CD8-positive, alpha-beta memory T cell (primary cell): ENCODE data around the gene MUC5B. TPM values are rescaled to one million over a fixed set of nuclear protein-coding genes. Genes with fewer than 3 reads are reported as not detected.

Source experiments
- CTCF ChIA-PET: fragments of 350-600 bp; sonication (Branson Sonifier 250); formaldehyde crosslinking; loops from one replicate; lab custom pipeline; 2021; ENCODE audit warnings: antibody characterized with exemption; lab: Charles Lee
- POLR2A ChIA-PET: fragments of 350-600 bp; sonication (Branson Sonifier 250); formaldehyde crosslinking; loops from one replicate; lab custom pipeline; 2021; ENCODE audit warnings: antibody characterized with exemption; lab: Charles Lee
- DNase-seq, 5 donors: peaks; one replicate each; pipeline versions ENCODE4 v3.0.0 to v3.0.0-alpha.2; 2020 to 2022; ENCODE audit warnings: mixed read lengths in 1 of 5
- H3K27ac ChIP-seq: one replicate; pipeline ENCODE4 v1.7.0; 2013; ENCODE audit warnings: low read depth, mild to moderate bottlenecking, low read length, moderate library complexity
- H3K27me3 ChIP-seq: 2 replicates; pipeline ENCODE4 v1.7.0; 2013; ENCODE audit warnings: low read length, mild to moderate bottlenecking; ENCODE audit not compliant: insufficient read depth, poor library complexity, severe bottlenecking
- H3K36me3 ChIP-seq: 2 replicates; pipeline ENCODE4 v1.7.0; 2013; ENCODE audit warnings: mild to moderate bottlenecking, low read length, moderate library complexity; ENCODE audit not compliant: insufficient read depth
- H3K4me1 ChIP-seq: 2 replicates; pipeline ENCODE4 v1.7.0; 2013; ENCODE audit warnings: mild to moderate bottlenecking, low read length, moderate library complexity; ENCODE audit not compliant: insufficient read depth
- H3K4me3 ChIP-seq: 2 replicates; pipeline ENCODE4 v1.7.0; 2013; ENCODE audit warnings: mild to moderate bottlenecking, low read length
- H3K9me3 ChIP-seq: 2 replicates; pipeline ENCODE4 v1.7.0; 2013; ENCODE audit warnings: mild to moderate bottlenecking, low read length
- H3K27ac Mint-ChIP-seq, 8 donors: one replicate each; pipeline ENCODE4 v1.8.0; 2020 to 2021; ENCODE audit warnings: mixed read lengths in 8 of 8, mild to moderate bottlenecking in 6 of 8, inconsistent platforms in 3 of 8, moderate library complexity in 3 of 8
- H3K27me3 Mint-ChIP-seq, 2 donors: one replicate each; pipeline ENCODE4 v1.8.0; 2020 to 2021; ENCODE audit warnings: mixed read lengths in 2 of 2, mild to moderate bottlenecking in 1 of 2, moderate library complexity in 1 of 2
- H3K36me3 Mint-ChIP-seq, 3 donors: one replicate each; pipeline ENCODE4 v1.8.0; 2020 to 2021; ENCODE audit warnings: mixed read lengths in 3 of 3, inconsistent platforms in 1 of 3, mild to moderate bottlenecking in 1 of 3
- H3K4me1 Mint-ChIP-seq, 3 donors: one replicate each; pipeline ENCODE4 v1.8.0; 2020 to 2021; ENCODE audit warnings: mixed read lengths in 3 of 3, inconsistent platforms in 1 of 3, mild to moderate bottlenecking in 1 of 3
- H3K4me3 Mint-ChIP-seq, 7 donors: one replicate each; pipeline ENCODE4 v1.8.0; 2020 to 2021; ENCODE audit warnings: mixed read lengths in 7 of 7, mild to moderate bottlenecking in 6 of 7, moderate library complexity in 4 of 7, inconsistent platforms in 2 of 7
- H3K9me3 Mint-ChIP-seq, 5 donors: one replicate each; pipeline ENCODE4 v1.8.0; 2020 to 2022; ENCODE audit warnings: mixed read lengths in 5 of 5, mild to moderate bottlenecking in 3 of 5, moderate library complexity in 2 of 5, inconsistent platforms in 1 of 5
- polyA plus RNA-seq: library from polyadenylated mRNA; unstranded; fragments of 300-500 nt; fragmentation: Illumina TruSeq; gene quantifications from one replicate; pipeline ENCODE4 v1.2.3, GENCODE V29; 2021
- total RNA-seq, 2 experiments: library from RNA; stranded (reverse); gene quantifications; one replicate each; pipeline ENCODE4 v1.2.3, GENCODE V29; 2021

Gene MUC5B
- total and polyA plus RNA-seq, 3 experiments from 2014 or later, result not detected

DNA sequence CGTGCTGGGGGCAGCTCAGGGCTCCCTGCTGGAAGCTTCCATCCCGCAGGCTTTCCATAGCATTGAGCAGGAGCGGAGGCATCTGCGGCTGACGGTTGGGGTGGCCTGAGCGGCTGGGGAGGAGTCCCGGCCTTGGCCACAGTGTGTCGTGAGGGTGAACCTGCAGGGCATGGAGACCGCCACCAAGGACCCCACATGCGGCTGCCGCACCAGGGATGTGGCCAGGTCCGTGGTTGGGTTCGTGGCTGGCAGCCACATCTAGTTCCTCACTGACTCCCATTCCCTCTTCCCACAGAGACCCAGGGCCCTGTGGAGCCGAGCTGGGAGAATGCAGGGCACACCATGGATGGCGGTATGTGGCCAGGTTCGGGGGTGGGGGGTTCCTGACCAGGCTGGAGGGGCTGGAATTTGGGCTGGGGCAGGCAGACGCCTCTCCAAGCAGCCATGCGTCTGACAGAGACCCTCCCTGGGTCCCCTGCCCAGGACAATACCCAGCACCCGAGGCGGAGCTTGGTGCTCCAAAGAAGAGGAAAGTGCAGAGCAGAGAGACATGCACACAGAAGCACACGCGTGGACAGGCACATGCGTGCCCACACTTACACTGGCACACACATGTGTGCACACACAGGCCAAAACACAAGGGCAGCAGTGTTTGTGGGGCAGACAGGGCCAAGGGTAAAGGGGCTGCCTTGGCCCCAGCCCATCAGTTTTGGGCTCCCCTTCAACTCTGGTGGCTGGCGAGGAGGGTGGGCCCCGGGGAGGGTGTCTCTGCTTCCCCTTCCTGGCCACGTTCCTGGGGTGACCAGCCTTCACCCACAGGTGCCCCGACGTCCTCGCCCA, 2.7 kb downstream of the MUC5B start:
- peak in 1 of 5 donors; percentile 43 for DNase-seq
- peak overlapping the region in 1 of 8 donors; percentile 33 for H3K27ac Mint-ChIP-seq
- Histone ChIP-seq H3K36me3 (no peaks in the 10 kb centered on the region), H3K27ac (no peak overlapping the region), H3K4me1 (no peaks in the 10 kb centered on the region), H3K4me3 (no peak overlapping the region), H3K27me3 (no peaks in the 10 kb centered on the region), H3K9me3 (no peaks in the 10 kb centered on the region)
- H3K36me3 Mint-ChIP-seq, result no peaks in the 10 kb centered on the region
- ChIA-PET CTCF (no interaction called here), POLR2A (no interaction called here)
- no peaks in the 10 kb centered on the region for H3K9me3 Mint-ChIP-seq
- H3K27me3 Mint-ChIP-seq, result peaks cover 0 to 7% of the 10 kb centered on the region in 2 donors
- no peak overlapping the region for H3K4me3 Mint-ChIP-seq
- no peaks in the 10 kb centered on the region for H3K4me1 Mint-ChIP-seq

DNA sequence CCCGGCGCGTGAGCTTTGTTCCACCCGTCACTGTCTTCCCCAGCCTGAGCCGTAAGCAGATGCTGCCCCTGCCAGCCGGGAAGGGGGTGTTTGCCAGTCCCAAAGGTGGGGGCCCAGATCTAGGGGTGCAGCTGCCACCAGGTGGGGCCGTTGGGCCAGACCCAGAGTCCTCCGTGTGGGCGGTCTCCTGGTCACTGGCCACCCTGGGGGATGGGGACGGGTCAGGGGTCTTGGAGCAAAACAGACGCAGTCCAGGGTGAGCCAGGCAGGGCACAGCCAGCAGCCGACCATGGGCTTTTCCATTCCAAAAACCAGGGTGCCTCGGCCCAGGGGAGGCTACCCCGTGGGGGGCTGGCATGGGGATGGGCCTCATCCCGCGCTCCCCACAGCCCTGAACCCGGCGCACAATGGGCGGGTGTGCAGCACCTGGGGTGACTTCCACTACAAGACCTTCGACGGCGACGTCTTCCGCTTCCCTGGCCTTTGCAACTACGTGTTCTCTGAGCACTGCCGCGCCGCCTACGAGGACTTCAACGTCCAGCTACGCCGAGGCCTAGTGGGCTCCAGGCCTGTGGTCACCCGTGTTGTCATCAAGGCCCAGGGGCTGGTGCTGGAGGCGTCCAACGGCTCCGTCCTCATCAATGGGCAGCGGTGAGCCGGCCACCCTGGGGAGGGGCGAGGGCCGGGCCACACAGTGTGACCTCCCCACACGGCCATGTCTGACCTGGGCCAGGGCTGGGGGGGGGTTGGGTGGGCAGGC, 3.5 kb downstream of the MUC5B start:
- CTCF ChIA-PET, result no interaction called here
- Mint-ChIP-seq H3K36me3 (no peaks in the 10 kb centered on the region), H3K4me3 (no peak overlapping the region), H3K27ac (no peak overlapping the region), H3K9me3 (no peaks in the 10 kb centered on the region), H3K4me1 (no peaks in the 10 kb centered on the region), H3K27me3 (peaks cover 0 to 4% of the 10 kb centered on the region in 2 donors)
- no peak overlapping the region for H3K27ac ChIP-seq
- H3K9me3 ChIP-seq, result no peaks in the 10 kb centered on the region
- POLR2A ChIA-PET, result no interaction called here
- no peaks in the 10 kb centered on the region for H3K4me1 ChIP-seq
- no peaks in the 10 kb centered on the region for H3K36me3 ChIP-seq
- H3K4me3 ChIP-seq, result no peak overlapping the region
- H3K27me3 ChIP-seq, result no peaks in the 10 kb centered on the region
- peak in 1 of 5 donors; percentile 46 for DNase-seq

DNA sequence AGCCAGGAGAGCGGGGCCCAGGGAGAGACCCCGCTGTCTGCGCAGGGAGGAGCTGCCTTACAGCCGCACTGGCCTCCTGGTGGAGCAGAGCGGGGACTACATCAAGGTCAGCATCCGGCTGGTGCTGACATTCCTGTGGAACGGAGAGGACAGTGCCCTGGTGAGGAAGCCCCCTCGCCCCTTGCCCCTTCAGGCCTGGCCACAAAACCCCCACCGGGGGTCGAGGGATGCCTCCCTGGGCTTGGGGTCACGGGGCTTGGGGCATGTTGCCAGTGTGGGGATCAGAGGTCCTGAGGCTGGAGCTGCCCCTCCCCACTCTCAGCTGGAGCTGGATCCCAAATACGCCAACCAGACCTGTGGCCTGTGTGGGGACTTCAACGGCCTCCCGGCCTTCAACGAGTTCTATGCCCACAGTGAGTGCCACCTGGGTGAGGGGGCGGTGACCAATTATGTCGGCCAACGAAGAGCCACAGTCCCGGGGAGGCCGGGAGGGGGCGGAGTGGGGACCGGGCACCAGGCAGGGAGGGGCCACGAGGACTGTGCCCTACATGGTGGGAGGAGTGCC, 4.2 kb downstream of the MUC5B start:
- no peaks in the 10 kb centered on the region for H3K4me1 Mint-ChIP-seq
- Histone ChIP-seq H3K9me3 (no peaks in the 10 kb centered on the region), H3K4me1 (no peaks in the 10 kb centered on the region), H3K27ac (no peak overlapping the region), H3K4me3 (no peak overlapping the region), H3K27me3 (no peaks in the 10 kb centered on the region), H3K36me3 (no peaks in the 10 kb centered on the region)
- ChIA-PET CTCF (no interaction called here), POLR2A (no interaction called here)
- no peak overlapping the region for H3K4me3 Mint-ChIP-seq
- peak in 1 of 5 donors; percentile 42 for DNase-seq
- peak overlapping the region in 1 of 8 donors; percentile 26 for H3K27ac Mint-ChIP-seq
- H3K36me3 Mint-ChIP-seq, result no peaks in the 10 kb centered on the region
- H3K9me3 Mint-ChIP-seq, result no peaks in the 10 kb centered on the region
- H3K27me3 Mint-ChIP-seq, result no peaks in the 10 kb centered on the region

DNA sequence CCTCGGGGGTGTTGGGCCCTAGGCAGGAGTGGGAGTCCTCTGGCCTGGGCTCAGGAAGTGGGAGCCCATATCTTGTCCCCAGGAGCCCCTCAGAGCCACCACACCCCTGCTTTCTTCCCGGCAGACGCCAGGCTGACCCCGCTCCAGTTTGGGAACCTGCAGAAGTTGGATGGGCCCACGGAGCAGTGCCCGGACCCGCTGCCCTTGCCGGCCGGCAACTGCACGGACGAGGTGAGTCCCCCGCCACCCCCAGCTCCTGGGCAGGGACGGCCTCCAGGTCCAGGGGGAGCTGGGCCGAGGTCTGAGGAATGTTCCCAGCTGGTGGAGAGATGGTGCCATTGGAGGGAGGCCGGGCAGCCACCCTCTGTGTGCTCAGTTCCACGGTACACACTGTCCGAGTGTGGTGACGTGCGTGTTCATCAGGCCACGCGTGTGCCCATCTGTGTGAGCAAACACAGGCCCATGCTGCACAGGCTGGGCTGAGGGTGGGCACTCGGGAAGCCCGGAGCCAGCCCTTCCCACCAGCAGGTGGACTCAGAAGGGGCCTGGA, 4.8 kb downstream of the MUC5B start:
- Mint-ChIP-seq H3K36me3 (no peaks in the 10 kb centered on the region), H3K27me3 (no peaks in the 10 kb centered on the region), H3K27ac (no peak overlapping the region), H3K4me1 (no peaks in the 10 kb centered on the region), H3K9me3 (no peaks in the 10 kb centered on the region), H3K4me3 (no peak overlapping the region)
- peak in 1 of 5 donors; percentile 42 for DNase-seq
- H3K4me1 ChIP-seq, result no peaks in the 10 kb centered on the region
- H3K4me3 ChIP-seq, result no peak overlapping the region
- no peak overlapping the region for H3K27ac ChIP-seq
- H3K9me3 ChIP-seq, result no peaks in the 10 kb centered on the region
- ChIA-PET POLR2A (no interaction called here), CTCF (no interaction called here)
- no peaks in the 10 kb centered on the region for H3K36me3 ChIP-seq
- H3K27me3 ChIP-seq, result no peaks in the 10 kb centered on the region

DNA sequence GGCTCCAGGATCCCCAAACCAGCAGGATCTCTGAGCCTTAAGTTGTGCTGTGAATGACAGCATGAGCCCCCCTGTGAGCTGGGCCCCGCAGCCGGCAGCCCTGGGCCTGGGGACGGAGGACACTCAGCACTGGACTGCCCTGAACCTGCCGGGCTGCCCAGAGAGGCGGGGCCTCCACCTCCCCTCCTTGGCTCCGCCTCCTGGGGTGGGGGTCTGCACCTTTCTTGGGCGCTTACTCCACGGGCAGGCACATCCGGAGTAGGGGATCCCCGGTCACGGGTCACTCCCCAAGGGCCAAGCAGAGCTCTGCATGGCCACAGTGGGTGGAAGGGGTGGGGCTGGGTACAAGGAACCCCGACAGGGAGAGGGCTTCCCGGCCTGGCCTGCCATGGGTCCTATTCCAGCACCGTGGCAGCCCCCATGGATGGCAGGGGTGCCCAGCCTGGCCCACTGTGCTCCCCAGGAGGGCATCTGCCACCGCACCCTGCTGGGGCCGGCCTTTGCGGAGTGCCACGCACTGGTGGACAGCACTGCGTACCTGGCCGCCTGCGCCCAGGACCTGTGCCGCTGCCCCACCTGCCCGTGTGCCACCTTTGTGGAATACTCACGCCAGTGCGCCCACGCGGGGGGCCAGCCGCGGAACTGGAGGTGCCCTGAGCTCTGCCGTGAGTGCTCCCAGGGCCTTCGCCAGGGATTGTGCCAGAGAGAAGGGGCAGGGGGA, 5.4 kb downstream of the MUC5B start:
- H3K4me1 Mint-ChIP-seq, result no peaks in the 10 kb centered on the region
- no peak overlapping the region for H3K27ac ChIP-seq
- DNase-seq, result peak in 1 of 5 donors; percentile 45
- H3K4me1 ChIP-seq, result no peaks in the 10 kb centered on the region
- no peak overlapping the region for H3K27ac Mint-ChIP-seq
- no peak overlapping the region for H3K4me3 Mint-ChIP-seq
- ChIA-PET CTCF (no interaction called here), POLR2A (no interaction called here)
- no peaks in the 10 kb centered on the region for H3K9me3 Mint-ChIP-seq
- no peaks in the 10 kb centered on the region for H3K27me3 Mint-ChIP-seq
- H3K36me3 ChIP-seq, result no peaks in the 10 kb centered on the region
- H3K4me3 ChIP-seq, result no peak overlapping the region
- H3K36me3 Mint-ChIP-seq, result no peaks in the 10 kb centered on the region
- no peaks in the 10 kb centered on the region for H3K27me3 ChIP-seq
- no peaks in the 10 kb centered on the region for H3K9me3 ChIP-seq

DNA sequence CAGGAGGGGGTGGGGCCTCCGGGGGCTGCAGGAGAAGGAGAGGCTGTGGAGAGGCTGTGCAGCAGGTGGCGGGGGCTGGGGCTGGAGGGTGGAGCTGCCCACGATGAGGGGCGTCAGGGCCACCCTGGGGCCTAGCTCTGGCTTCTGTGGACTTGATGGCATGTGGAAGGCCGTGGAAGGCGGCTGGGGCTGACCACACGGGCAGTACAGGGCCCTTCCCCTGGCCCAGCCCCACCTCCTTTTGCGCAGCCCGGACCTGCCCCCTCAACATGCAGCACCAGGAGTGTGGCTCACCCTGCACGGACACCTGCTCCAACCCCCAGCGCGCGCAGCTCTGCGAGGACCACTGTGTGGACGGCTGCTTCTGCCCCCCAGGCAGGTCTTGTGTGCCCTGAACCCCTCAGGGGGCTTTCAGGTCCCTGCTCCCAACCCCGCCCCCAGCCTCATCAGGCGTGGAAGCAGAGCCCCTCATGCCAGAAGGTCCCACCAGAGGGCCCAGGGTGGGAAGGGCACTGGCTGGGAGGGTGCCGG, 6.1 kb downstream of the MUC5B start:
- no peaks in the 10 kb centered on the region for H3K36me3 ChIP-seq
- H3K4me1 ChIP-seq, result no peaks in the 10 kb centered on the region
- no peaks in the 10 kb centered on the region for H3K27me3 Mint-ChIP-seq
- no peaks in the 10 kb centered on the region for H3K36me3 Mint-ChIP-seq
- POLR2A ChIA-PET, result no interaction called here
- no peak overlapping the region for H3K4me3 Mint-ChIP-seq
- H3K9me3 ChIP-seq, result no peaks in the 10 kb centered on the region
- no peaks in the 10 kb centered on the region for H3K4me1 Mint-ChIP-seq
- no peak overlapping the region for H3K4me3 ChIP-seq
- H3K27ac ChIP-seq, result no peak overlapping the region
- H3K9me3 Mint-ChIP-seq, result no peaks in the 10 kb centered on the region
- CTCF ChIA-PET, result no interaction called here
- DNase-seq, result peak in 1 of 5 donors; percentile 45
- no peaks in the 10 kb centered on the region for H3K27me3 ChIP-seq
- H3K27ac Mint-ChIP-seq, result no peak overlapping the region

DNA sequence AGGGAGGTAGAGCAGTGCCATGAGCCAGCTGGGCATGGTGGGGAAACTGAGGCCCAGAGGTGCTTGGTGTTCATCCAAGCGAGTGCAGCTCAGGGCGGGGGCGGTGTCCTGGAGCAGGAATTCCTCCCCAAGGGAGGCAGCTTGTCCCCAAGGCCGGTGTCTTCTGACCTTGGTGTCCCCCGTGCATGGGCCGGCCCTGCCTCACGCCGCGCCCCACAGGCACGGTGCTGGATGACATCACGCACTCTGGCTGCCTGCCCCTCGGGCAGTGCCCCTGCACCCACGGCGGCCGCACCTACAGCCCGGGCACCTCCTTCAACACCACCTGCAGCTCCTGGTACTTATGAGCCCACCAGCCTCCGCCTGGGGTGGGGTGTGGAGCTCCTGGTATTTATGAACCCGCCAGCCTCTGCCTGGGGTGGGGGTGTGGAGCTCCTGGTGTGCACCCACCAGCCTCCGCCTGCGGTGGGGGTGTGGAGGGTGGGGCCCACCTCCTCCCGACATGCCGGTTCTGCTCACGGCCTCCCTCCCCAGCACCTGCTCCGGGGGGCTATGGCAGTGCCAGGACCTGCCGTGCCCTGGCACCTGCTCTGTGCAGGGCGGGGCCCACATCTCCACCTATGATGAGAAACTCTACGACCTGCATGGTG, 6.7 kb downstream of the MUC5B start:
- H3K36me3 ChIP-seq, result no peaks in the 10 kb centered on the region
- no peaks in the 10 kb centered on the region for H3K4me1 Mint-ChIP-seq
- H3K27me3 ChIP-seq, result no peaks in the 10 kb centered on the region
- H3K27ac Mint-ChIP-seq, result no peak overlapping the region
- H3K36me3 Mint-ChIP-seq, result no peaks in the 10 kb centered on the region
- POLR2A ChIA-PET, result no interaction called here
- no peak overlapping the region for H3K4me3 Mint-ChIP-seq
- H3K27ac ChIP-seq, result no peak overlapping the region
- no peaks in the 10 kb centered on the region for H3K4me1 ChIP-seq
- H3K9me3 ChIP-seq, result no peaks in the 10 kb centered on the region
- H3K4me3 ChIP-seq, result no peak overlapping the region
- CTCF ChIA-PET, result no interaction called here
- DNase-seq, result peak in 1 of 5 donors; percentile 42
- no peaks in the 10 kb centered on the region for H3K27me3 Mint-ChIP-seq
- no peaks in the 10 kb centered on the region for H3K9me3 Mint-ChIP-seq
